Tibial nerve (tissue), 4 donors: ENCODE data around the gene BAZ1B. TPM values are rescaled to one million over a fixed set of nuclear protein-coding genes. Genes with fewer than 3 reads are reported as not detected.
A peak's percentile ranks its signal among the peaks of the same experiment; 100 is the strongest.
"Not testable (repeated sequence)": the region's sequence is repeated elsewhere in the genome, so short reads cannot be mapped to it uniquely, and the experiment has no call there.

Experiments
- DNase-seq, 2 donors: peaks; one replicate each; pipeline ENCODE4 v3.0.0-alpha.2; 2019; ENCODE audit warnings: low spot score in 2 of 2
- H3K27ac ChIP-seq, 4 donors: fragments of 200-600 bp; sonication (generic) in 3 of 4; one replicate each; pipeline ENCODE4 v1.5.1; 2017 to 2019; ENCODE audit warnings: mild to moderate bottlenecking in 1 of 4
- H3K27me3 ChIP-seq, 2 donors: fragments of 200-600 bp; sonication (generic) in 1 of 2; one replicate each; pipeline versions ENCODE4 v1.5.1 to v1.6.0; 2017 to 2019
- H3K36me3 ChIP-seq, 3 donors: fragments of 200-600 bp; sonication (generic); one replicate each; pipeline ENCODE4 v1.5.1; 2018 to 2019
- H3K4me1 ChIP-seq, 4 donors: fragments of 200-600 bp; sonication (generic) in 3 of 4; one replicate each; pipeline ENCODE4 v1.5.1; 2017 to 2019
- H3K4me3 ChIP-seq, 4 donors: fragments of 200-600 bp; sonication (generic) in 3 of 4; one replicate each; pipeline ENCODE4 v1.5.1; 2017 to 2019; ENCODE audit warnings: mild to moderate bottlenecking in 1 of 4, moderate library complexity in 1 of 4
- H3K9me3 ChIP-seq, 4 donors: fragments of 200-600 bp; sonication (generic) in 3 of 4; one replicate each; pipeline ENCODE4 v1.5.1; 2017 to 2019
- EP300 ChIP-seq, 2 donors: sonication (generic); formaldehyde crosslinking; IDR thresholded peaks; one replicate each; pipeline ENCODE4 v1.6.1; 2017; ENCODE audit warnings: antibody characterized with exemption in 2 of 2, mild to moderate bottlenecking in 1 of 2
- POLR2A ChIP-seq, 2 donors: fragments of 450-650 bp; IDR thresholded peaks; one replicate each; pipeline ENCODE4 v1.6.1; 2017; ENCODE audit warnings: antibody characterized with exemption in 2 of 2, mild to moderate bottlenecking in 2 of 2, moderate library complexity in 2 of 2
- WGBS, 2 donors: methylation state at CpG; one replicate each; pipeline ENCODE4 v1.1.5; 2018; 5-methylcytosine and 5-hydroxymethylcytosine counted together
- total RNA-seq, 4 donors: library from RNA; depleted of rRNA; stranded (reverse); fragments of >200 nt; gene quantifications; one replicate each; pipeline ENCODE4 v1.1.0, GENCODE V29; 2016
- TF ChIP-seq, protein P1 (sequence below), 5 experiments: fragments of 200-600 bp in 3 of 5; fragments of 450-650 bp in 2 of 5; sonication (generic) in 3 of 5; IDR thresholded peaks; one replicate each; pipeline ENCODE4 v1.5.1; 2016 to 2019; ENCODE audit warnings: antibody characterized with exemption in 5 of 5, mild to moderate bottlenecking in 3 of 5, moderate library complexity in 2 of 5

Gene BAZ1B
- total RNA-seq, 4 donors from 2014 or later = 53.3 to 70.1 (median 63.6) TPM

- DNase-seq = no peak
- H3K36me3 ChIP-seq = no peaks in the 10 kb centered on the region
- no peak overlapping the region for H3K27ac ChIP-seq
- H3K9me3 ChIP-seq = no peaks in the 10 kb centered on the region
- H3K4me1 ChIP-seq = peaks cover 0 to 24% (median 4%) of the 10 kb centered on the region in 4 donors
- 96 to 97% methylated on average over 9 of the region's 9 CpGs for WGBS, 2 donors
- TF ChIP-seq POLR2A (IDR thresholded peaks at IDR 0.05) (no peak), EP300 (IDR thresholded peaks at IDR 0.05) (no peak)
- TF ChIP-seq, protein P1, sequence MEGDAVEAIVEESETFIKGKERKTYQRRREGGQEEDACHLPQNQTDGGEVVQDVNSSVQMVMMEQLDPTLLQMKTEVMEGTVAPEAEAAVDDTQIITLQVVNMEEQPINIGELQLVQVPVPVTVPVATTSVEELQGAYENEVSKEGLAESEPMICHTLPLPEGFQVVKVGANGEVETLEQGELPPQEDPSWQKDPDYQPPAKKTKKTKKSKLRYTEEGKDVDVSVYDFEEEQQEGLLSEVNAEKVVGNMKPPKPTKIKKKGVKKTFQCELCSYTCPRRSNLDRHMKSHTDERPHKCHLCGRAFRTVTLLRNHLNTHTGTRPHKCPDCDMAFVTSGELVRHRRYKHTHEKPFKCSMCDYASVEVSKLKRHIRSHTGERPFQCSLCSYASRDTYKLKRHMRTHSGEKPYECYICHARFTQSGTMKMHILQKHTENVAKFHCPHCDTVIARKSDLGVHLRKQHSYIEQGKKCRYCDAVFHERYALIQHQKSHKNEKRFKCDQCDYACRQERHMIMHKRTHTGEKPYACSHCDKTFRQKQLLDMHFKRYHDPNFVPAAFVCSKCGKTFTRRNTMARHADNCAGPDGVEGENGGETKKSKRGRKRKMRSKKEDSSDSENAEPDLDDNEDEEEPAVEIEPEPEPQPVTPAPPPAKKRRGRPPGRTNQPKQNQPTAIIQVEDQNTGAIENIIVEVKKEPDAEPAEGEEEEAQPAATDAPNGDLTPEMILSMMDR (IDR thresholded peaks at IDR 0.05) = no peak
- H3K27me3 ChIP-seq = peaks cover 0 to 18% of the 10 kb centered on the region in 2 donors
- no peak overlapping the region for H3K4me3 ChIP-seq
Observed at GRCh38 chr7:73425356-73425983, 96.6 kb downstream of the BAZ1B start.

GRCh38 chr7:73424489-73424885, 97.6 kb downstream of the BAZ1B start:
- no peaks in the 10 kb centered on the region for H3K36me3 ChIP-seq
- H3K27ac ChIP-seq = peak overlapping the region in 1 of 4 donors; percentile 72
- H3K4me3 ChIP-seq = peak overlapping the region; percentile 0 to 48 (median 20)
- no peak for DNase-seq
- H3K9me3 ChIP-seq = no peaks in the 10 kb centered on the region
- 77 to 78% methylated on average over 11 of the region's 11 CpGs for WGBS, 2 donors
- peaks cover 0 to 13% of the 10 kb centered on the region in 2 donors for H3K27me3 ChIP-seq
- TF ChIP-seq POLR2A (IDR thresholded peaks at IDR 0.05) (no peak), EP300 (IDR thresholded peaks at IDR 0.05) (no peak)
- TF ChIP-seq, protein P1 (IDR thresholded peaks at IDR 0.05) = no peak
- peaks cover 0 to 24% (median 4%) of the 10 kb centered on the region in 4 donors for H3K4me1 ChIP-seq

GRCh38 chr7:73423519-73424488, 98.3 kb downstream of the BAZ1B start:
- Histone ChIP-seq H3K9me3 (no peaks in the 10 kb centered on the region), H3K27me3 (peaks cover 0 to 6% of the 10 kb centered on the region in 2 donors), H3K27ac (peak overlapping the region in 1 of 4 donors; percentile 72), H3K4me3 (peak overlapping the region; percentile 0 to 48 (median 20)), H3K36me3 (no peaks in the 10 kb centered on the region), H3K4me1 (peaks cover 0 to 18% (median 4%) of the 10 kb centered on the region in 4 donors)
- no peak for DNase-seq
- WGBS, 2 donors = 17 to 21% methylated on average over 32 to 44 of the region's 52 CpGs
- TF ChIP-seq EP300 (IDR thresholded peaks at IDR 0.05) = no peak
- no peak for TF ChIP-seq POLR2A (IDR thresholded peaks at IDR 0.05)
- TF ChIP-seq, protein P1 (IDR thresholded peaks at IDR 0.05) = no peak

- not testable (repeated sequence) for H3K27me3 ChIP-seq, H3K9me3 ChIP-seq, H3K36me3 ChIP-seq, DNase-seq, H3K4me3 ChIP-seq, H3K27ac ChIP-seq
- peaks cover 0 to 18% (median 4%) of the 10 kb centered on the region in 4 donors for H3K4me1 ChIP-seq
- 61 to 67% methylated on average over 8 of the region's 8 CpGs for WGBS, 2 donors
Observed at GRCh38 chr7:73420610-73421009, 101.5 kb downstream of the BAZ1B start.

DNA sequence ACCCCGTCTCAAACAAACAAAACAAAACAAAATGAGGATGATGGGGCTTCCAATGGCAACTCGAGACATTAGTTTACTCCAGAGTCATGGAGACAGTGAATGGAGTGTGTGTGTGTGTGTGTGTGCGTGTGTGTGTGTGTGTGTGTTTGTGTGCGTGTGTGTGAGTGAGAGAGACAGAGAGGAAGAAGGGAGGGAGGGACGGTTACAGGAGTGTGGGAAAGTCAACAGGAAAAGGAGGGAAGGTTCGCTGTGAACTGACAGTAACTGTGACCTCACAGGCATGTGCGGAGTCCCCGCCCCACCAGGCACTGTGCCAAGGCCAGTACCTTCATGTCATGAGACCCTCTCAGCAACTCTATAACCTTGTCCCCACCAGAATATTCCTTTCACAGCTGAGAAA, 102.1 kb downstream of the BAZ1B start:
- not testable (repeated sequence) for H3K27me3 ChIP-seq, H3K27ac ChIP-seq, H3K36me3 ChIP-seq, DNase-seq, H3K4me3 ChIP-seq, H3K9me3 ChIP-seq
- 16 to 19% methylated on average over 8 of the region's 8 CpGs for WGBS, 2 donors
- H3K4me1 ChIP-seq = peaks cover 0 to 16% (median 4%) of the 10 kb centered on the region in 4 donors
